HG03342 (cell line): ENCODE measurements around the gene NPHP1.
"Not testable (repeated sequence)": the region's sequence is repeated elsewhere in the genome, so short reads cannot be mapped to it uniquely, and the experiment has no call there.

Experiments
- ATAC-seq: cut with Tn5 transposase; IDR thresholded peaks from one replicate; pipeline ENCODE4 v1.9.1; 2021; ENCODE audit warnings: mild to moderate bottlenecking, moderate library complexity; ENCODE audit not compliant: unreplicated experiment

NPHP1 gene

DNA sequence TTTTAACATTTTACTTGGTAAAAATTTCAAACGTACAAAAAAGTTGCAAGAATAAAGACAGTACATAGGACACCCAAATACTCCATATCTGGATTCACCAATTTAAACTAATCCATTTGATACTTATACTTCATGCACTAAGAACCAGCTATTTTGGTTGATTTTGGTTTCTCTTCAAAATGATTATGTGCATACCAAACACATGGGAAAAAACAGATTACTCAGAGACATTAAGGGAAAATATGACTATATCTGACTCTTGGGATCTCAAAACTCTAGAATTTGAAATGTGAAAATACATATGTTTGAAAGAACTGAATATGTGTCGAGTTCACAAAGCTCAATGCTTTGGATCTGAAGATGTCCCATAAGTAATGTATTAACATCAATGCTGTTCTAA, 73.6 kb downstream of the NPHP1 start:
- ATAC-seq: no peak

DNA sequence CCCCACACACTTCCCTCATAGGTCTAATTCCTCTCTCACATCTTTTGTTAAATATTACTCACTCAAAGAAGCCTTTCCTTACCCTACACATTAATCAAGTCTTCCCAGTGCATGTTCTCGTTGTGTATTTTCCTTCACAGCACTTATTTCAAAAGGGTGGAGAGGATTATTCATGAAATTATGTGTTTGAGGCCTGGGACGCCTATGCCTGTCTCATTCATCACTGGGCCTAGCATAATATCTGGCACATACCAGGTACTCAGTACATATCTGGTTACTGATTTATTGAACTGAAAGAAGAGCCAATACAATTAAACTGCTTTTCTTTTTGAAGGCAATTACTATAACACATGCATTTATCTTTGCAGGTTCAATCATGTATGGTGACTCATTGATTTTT, 74.1 kb downstream of the NPHP1 start:
- ATAC-seq: no peak

DNA sequence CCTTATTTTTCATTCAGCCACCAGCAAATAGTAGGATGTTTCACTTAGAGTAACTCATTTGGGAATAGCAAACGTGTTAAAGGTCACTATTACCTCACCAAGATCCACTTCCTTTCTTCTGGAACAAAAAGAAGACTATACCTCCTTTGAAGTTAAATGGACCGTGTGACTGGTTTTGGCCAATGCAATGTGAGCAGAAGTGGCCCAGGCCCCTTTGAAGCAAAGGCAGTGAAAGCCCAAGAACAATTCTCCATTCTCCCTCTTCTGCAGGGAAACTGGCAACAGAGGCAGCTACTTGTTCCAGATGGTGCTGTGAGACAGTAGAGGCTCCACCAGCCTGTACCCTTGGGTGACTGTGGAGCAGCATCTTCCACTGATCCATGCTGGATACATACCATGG, 77.9 kb downstream of the NPHP1 start:
- ATAC-seq: no peak

DNA sequence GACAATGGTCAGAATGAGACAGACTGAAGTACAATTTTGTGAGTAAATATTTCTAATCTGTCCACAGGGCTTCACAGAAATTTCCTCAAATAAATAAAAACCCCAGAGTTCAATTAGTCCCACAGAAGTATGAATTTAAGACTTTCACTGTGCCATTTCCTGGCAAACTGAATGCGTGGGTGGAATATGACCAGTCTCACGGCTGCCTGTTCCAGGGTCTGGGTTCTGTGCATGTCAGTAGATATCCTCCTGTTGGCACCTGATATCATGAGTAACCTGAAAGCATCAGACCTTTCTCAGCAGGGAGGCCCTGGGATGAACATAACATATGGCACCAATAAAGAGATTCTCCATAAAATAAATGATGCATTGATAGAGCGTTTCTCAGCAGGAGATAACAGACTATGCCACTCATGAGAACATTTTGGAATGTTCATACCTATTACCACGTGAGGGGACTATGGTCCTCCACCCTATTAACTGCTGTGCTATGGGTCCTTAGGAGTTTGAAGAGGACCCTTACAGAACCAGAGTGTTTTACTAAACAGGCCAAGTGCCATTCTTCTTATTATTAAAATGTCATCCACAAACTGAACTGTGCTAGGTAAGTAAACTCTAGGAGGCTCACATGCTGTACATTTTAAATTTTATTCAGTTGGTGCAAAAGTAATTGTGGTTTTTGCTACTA, 78.6 kb downstream of the NPHP1 start:
- ATAC-seq: no peak

DNA sequence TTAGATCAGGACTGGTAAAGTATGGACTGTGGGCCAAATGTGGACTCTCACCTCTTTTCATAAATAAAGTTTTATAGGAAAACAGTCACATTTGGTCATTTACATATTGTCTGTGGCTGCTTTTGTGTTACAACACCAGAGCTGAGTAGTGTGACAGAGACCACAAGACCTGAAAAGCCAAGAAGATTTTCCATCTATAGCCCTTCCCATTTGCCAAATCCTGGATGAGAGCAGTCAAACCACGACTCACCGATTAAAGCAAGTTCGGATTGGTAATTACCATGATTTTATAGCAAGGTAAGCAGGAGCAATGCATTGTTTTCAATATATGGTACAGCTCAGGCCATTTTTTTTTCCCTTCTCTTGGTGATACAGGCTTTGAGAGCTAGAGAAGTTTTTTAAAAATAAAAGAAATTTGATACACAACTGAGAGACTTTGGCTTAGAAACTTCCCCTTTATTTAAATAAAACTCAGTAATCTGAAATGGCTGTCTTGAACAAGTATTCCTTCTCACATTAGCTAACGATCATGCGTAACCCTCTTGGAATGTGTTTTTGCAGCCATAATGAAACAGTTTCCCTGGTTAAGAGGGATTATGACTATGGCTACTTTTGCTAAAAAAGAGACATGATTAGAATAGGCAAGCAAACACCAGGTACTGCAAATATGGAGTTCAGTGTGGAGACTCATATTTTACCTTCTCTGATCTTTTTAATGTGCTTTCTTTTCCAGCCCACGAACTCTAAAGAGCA, 79.7 kb downstream of the NPHP1 start:
- ATAC-seq: no peak

DNA sequence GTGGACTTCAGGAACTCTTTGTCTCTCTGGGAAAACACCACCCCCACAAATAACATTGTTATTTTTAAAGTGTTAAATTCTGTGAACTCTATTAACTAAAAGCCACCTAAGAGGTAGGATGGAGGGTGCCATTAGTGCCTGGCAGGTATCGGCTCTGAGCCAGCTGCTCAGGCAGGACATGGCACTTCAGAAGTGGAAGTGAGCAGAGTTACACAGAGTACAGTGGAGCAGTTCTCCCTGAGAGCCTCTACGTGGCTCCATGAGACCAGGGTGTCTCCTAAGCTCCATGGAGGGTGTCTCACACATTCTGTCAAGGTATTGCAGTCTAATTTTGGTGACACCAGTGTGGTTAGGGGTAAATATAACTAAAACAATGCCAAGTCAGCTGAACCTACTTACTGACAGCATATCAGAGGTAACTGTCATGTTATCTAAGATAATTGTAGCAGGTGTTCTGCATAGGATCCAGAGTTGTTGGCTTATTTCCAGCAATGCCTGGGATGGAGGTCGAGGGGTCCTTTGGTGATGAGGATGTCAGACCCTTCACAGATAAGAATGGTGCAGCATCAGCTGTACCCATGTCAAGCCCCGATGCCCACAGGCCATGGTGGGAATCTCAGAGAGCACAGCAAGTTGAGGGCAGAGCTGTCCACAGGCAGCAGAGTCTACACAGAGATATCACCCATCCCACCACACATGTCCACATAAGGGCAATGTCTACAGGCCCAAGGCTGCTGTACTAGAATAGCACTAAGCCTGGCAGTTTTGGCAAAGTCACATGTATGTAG, 80.6 kb downstream of the NPHP1 start:
- ATAC-seq: no peak

DNA sequence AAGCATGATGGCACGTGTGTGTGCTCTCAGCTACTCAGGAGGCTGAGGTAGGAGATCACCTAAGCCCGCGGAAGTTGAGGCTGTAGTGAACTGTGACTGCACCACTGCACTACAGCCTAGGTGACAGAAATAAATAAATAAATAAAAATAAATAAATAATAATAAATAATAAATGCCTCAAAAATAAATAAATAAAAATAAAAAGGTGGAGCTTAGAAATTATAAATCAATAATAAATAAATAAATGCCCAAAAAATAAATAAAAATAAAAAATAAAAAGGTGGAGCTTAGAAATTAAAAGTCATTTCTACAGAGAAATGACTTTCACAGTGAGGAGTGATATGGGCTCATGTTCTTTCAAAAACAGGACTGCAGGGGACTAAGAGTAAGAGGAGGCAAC, 83.2 kb downstream of the NPHP1 start:
- ATAC-seq: no peak

DNA sequence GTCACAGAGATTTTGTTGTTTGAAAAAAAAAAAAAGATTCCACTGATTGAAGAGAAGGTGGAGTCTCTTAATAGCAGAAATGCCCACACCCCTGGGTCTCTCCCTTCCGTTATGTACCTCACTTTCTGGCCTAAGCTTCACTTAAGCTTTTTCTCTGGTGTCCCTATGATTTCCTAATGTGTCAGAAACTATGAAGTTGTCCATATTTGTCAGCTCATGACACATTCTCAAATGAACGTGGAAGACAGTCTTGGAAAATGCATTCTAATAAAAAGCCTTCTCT, 83.8 kb downstream of the NPHP1 start:
- no peak for ATAC-seq

DNA sequence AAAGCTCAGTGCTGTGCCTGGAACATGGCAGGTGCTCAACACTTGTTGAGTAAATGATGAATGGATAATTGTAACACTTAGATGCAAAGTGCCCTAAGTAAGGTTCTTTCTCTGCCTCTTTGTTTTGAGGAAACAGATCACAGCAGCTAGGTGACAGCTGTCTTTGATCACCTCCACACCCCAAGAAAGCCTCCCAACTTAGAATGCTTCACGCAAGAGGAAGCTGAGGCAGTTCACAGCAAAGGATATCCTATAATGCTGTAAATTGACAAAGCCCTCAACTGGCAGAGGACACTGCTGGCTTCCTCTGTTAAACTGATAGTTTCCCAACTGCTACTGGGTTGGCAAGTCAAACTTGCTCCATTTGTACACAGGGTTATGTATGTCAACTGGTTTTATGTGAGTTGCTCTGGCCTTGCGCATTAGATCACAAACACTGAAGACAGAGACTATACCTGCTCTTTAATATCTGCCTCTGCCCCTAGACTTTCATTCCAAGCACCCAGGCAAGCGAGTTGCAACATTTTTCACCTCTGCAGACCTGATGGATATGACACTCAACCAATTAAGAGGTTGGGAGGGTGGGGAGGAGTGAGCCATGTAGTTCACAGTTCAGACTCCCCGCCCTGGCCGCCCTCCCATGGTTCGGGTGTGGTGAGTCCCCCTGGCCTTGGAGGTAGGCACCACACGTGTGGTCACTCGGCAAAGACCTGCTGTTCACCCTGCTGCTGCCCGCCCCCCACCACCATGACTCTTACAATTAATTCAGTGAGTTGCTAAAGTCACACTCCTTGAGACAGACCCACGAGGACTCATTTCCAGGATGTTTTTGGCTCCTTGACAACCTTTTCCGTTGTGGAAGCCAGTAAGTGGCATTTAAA, 84.4 kb downstream of the NPHP1 start:
- ATAC-seq: no peak

DNA sequence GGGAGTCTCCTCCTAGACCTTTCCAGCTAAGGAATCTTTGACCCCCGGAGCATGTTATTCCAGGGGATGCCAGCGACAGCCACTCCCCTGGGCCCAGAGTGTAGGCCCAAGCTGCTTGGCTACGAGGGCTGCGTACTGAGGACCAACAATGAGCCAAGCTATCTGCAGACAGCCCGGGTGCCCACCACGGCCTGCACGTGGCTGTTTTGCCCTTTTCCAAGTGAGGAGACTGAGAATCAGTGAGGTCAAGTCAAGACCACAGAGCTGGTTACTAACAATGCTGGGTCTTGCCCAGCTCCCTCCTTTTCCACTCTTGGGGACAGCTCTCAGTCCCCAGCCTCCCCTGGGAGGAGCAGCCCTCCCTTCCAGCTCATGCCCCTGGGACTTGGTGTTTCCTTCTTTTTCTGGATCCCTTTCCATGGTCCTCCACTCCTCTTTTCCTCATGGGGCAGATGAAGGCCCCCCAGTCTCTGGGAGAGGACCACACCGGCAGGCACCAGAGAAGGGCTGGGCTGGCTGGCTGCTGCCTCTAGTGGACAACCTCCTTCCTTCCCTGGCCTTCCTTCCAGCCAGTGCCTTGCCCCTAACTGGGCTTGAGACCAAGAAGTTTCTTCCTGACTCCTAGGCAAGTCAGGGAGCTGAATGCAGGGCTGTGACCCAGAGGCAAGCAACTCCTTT, 88.6 kb downstream of the NPHP1 start:
- no peak for ATAC-seq

DNA sequence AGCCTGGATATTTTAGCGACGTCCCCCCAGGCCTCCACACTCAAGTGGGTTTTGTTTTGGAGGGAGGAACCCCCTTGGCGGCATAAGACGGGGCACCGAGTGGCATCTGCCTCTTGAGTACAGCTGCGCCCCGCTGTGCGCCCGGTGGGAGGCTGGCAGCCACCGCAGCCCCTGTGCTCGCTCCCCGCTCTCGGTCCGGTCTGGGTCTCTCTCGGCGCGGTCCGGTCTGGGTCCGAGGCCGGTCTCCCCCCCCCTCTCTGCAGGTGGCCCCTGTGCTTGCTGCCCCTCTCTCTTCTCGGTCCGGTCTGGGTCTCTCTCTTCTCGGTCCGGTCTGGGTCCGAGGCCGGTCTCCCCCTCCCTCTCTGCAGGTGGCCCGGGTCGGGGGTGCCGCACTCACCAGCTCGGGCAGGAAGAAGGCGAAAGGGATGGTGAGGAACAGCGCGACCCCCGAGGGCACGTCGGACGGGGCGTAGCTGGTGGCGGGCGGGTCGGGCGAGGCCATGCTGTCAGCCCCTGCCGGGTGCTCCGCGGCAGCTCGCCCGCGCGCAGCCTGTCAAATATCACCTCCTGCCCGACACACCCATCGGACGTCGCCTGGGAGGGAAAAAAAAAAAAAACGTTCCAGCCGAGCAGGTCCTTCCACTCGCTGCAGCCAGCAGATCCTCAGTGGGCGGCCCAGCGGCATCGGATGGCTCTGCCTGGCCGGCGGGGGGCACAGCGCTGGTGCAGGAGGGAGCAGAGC, 89.4 kb downstream of the NPHP1 start, which contains the start of gene MALL:
MALL (minus strand) TSS at position 532 of the 742 bp plus-strand sequence; CDS start at position 502, 30 bp downstream.
- no peak for ATAC-seq

DNA sequence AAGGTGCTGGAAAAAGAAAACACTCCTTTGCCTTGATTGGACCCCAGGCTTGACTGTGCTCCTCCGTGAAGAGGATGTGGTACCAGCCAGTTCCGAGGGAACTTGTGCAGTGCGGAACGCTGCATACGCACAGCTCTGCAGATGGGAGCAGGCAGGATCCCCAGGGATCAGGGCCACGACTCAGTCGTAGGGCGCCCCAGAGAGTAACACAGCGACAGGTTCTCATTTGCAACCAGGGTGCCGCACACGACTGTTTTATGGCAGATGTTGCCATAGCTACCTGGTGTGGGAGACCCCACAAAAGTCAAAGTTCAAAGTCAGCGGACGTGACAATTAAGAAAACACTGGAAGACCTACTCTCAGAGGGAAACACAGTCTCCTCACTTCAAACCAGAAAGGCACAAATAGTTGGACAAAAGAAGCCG, 90.0 kb downstream of the NPHP1 start:
- ATAC-seq: no peak

DNA sequence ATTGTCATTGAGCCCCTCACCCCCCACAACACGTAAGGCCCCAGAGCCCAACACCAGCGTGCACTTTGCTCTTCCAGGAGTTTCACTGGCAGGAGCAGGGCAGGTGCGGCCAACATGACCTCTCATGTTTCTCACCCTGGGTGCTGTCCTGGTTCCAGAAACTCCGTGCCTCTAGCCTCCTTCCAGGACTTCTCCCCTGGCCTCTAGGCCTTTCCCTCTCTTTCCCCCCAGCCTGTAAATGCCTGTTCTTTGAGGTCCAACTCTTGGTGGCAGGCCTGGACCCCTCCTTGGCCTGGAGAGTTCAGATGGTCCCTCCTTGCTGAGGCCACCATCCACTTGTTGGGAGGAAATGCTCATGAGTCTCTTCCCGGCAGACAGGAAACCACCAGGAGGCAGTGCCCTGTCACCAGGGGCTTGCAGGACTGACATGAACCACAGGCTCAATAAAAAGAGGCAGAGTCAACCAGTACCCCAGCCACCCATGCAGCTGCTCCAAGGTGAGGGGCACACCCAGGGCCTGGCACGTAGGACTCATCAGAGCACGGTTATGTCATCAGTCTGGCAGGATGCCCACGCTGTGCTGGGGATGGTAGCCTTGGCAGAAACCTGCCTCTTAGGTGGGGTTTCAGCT, 90.7 kb downstream of the NPHP1 start:
- no peak for ATAC-seq

DNA sequence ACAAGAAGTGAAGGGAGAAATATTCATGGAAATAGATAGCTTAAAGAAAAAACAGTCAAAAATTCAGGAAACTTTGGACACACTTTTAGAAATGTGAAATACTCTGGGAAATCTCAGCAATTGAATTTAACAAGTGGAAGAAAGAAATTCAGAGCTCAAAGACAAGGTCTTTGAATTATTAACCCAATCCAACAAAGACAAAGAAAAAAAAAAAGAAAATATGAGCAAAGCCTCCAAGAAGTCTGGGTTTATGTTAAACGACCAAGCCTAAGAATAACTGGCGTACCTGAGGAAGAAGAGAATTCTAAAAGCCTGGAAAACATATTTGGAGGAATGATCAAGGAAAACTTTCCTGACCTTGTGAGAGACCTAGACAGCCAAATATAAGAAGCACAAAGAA, 96.5 kb downstream of the NPHP1 start:
- ATAC-seq: not testable (repeated sequence)

DNA sequence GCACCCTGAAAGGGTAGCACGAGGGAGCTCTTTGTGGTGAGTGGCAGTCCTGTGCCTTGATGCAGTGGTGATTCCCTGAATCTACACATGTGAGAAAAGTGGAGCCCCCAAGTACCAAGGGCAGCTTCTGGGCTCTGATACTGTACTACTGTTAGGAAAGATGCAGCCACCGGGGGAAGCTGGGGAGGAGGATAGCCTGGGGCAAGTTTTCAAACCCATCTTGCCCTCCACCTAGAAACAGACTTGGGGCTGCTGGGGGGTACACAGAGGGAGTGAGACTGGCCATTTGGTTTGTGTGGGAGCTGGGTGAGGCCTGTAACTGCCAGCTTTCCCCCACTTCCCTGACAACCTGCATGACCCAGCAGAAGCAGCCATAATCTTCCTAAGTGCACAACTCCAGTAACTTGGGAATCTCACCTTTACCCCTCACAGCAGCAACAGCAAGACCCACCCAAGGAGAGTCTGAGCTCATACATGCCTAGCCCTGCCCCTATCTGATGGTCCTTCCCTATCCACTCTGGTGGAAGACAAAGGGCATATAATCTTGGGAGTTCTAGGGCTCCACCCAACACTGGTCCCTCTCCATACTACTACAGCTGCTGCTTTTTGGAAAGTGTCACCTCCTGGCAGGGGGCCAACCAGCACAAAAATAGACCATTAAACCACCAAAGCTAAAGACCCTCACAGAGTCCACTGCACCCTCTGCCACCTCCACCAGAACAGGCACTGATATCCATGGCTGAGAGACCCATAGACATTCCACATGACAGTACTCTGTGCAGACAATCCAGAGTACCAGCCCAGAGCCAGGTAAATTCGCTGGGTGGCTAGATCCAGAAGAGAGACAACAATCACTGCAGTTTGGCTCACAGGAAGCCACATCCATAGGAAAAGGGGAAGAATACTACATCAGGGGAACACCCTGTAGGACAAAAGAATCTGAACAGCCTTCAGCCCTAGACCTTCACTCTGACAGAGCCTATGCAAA, 97.4 kb downstream of the NPHP1 start:
- ATAC-seq: no peak

DNA sequence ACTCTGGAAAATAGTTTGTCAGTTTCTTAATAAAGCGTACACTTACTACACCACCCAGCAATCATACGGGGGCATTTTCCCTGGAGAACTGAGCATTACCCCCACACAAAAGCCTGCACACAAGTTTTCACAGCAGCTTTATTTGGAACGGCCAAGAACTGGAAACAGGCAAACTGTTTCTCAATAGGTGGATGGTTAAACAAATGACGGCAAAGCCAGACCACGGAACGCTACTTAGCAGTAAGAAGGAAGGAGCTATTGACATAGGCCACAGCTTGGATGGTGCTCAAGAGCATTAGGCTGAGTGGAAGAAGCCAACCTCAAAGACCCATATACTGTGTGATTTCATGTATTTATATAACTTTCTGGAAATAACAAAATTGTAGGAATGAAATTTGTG, 98.2 kb downstream of the NPHP1 start:
- no peak for ATAC-seq

DNA sequence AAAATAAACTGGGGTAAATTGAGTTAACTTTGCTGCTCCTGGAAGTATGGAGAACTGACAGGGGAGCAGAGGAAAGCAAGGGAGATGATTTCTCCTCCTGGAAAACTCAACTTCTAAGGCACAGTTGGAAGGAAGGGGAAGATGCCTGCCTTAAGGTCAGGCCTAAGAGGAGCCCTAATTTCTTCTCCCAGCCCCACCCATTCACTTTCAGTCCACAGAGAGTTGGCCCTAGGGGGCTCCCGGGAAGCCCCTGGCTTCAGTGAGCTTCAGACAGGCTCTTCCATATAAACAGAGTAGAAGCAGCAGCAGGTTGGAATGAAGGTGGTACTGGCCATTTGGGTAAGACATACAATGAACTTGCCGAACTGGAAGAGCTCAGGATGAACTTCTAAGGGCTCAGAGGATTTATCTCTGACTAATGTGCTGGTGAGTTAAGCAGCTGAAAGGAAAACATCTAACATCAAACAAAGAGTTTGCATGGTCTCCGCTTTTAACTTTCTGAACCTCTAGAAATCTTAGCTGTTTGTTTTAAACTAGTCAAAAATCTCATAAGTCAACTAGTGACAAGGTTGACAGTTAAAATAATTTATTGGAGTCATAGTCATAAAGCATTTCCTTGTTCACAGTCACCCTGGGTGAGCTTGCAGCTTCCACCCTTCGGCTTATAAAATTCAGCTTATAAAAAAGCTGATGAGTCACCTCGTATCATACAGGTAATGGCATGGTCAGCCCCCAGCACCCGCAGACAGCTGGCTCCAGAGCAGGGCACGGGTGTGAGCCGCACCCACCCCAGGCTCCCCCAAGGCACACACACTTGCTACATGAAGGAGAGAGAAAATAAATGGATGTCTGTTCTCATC, 99.0 kb downstream of the NPHP1 start:
- no peak for ATAC-seq
